SK-N-SH (cell line): Measurements from ENCODE around the gene DNASE2. TPM values are rescaled to one million over a fixed set of nuclear protein-coding genes. Genes with fewer than 3 reads are reported as not detected.

Source experiments
- CTCF ChIA-PET: fragments of 300-600, 350-600 bp; formaldehyde crosslinking; extraction: SDS; loops from one replicate; lab custom pipeline; 2021; lab: Yijun Ruan, JAX
- POLR2A ChIA-PET: fragments of 350-600 bp; sonication (Branson Sonifier 250); formaldehyde crosslinking; extraction: SDS; loops from one replicate; lab custom pipeline; 2020; ENCODE audit warnings: antibody characterized with exemption, inconsistent platforms; lab: Yijun Ruan, JAX
- DNase-seq: peaks from one replicate; pipeline ENCODE4 v3.0.0; 2012
- H2AFZ ChIP-seq: fragments of 200-600 bp; sonication (generic); 2 replicates; pipeline ENCODE4 v1.8.1; 2016; ENCODE audit warnings: antibody characterized with exemption, mild to moderate bottlenecking, low read depth
- H3F3A ChIP-seq: fragments of 200-600 bp; sonication (generic); replicated peaks from 2 replicates; pipeline ENCODE3; 2016; ENCODE audit warnings: antibody characterized with exemption, mild to moderate bottlenecking; ENCODE audit not compliant: insufficient read depth
- H3K27ac ChIP-seq, 2 experiments: fragments of 200-500 bp in 1 of 2; fragments of 200-600 bp in 1 of 2; sonication (Bioruptor generic) in 1 of 2; sonication (generic), shearing (Covaris generic) in 1 of 2; 2 replicates each; pipeline versions ENCODE4 v1.5.1 to v1.6.1; 2014 to 2016; ENCODE audit warnings: low read depth in 2 of 2, inconsistent platforms in 1 of 2, low read length in 1 of 2, mild to moderate bottlenecking in 1 of 2, mixed read lengths in 1 of 2
- H3K27me3 ChIP-seq: fragments of 200-600 bp; sonication (generic), shearing (Covaris generic); 2 replicates; pipeline ENCODE4 v1.6.1; 2016; ENCODE audit warnings: mixed run types; ENCODE audit not compliant: insufficient read depth
- H3K36me3 ChIP-seq, 2 experiments: fragments of 200-500 bp in 1 of 2; fragments of 200-600 bp in 1 of 2; sonication (Bioruptor generic) in 1 of 2; sonication (generic) in 1 of 2; replicated peaks in 1 of 2; 2 replicates each; pipeline versions ENCODE3 to v1.5.1; 2014 to 2016; ENCODE audit warnings: low read length in 1 of 2, mild to moderate bottlenecking in 1 of 2; ENCODE audit not compliant: insufficient read depth in 2 of 2, control insufficient read depth in 1 of 2
- H3K4me1 ChIP-seq, 2 experiments: fragments of 200-500 bp in 1 of 2; fragments of 200-600 bp in 1 of 2; sonication (Bioruptor generic) in 1 of 2; sonication (generic), shearing (Covaris generic) in 1 of 2; 2 replicates each; pipeline versions ENCODE4 v1.5.1 to v1.6.1; 2014 to 2016; ENCODE audit warnings: low read depth in 1 of 2, low read length in 1 of 2, mixed run types in 1 of 2; ENCODE audit not compliant: insufficient read depth in 2 of 2, control insufficient read depth in 1 of 2
- H3K4me2 ChIP-seq: fragments of 200-600 bp; sonication (generic), shearing (Covaris generic); 2 replicates; pipeline ENCODE4 v1.6.1; 2017; ENCODE audit warnings: mixed run types
- H3K4me3 ChIP-seq, 2 experiments: fragments of 200-500 bp in 1 of 2; fragments of 200-600 bp in 1 of 2; sonication (Bioruptor generic) in 1 of 2; sonication (generic), shearing (Covaris generic) in 1 of 2; 2 replicates each; pipeline versions ENCODE4 v1.5.1 to v1.8.1; 2014 to 2016; ENCODE audit warnings: low read depth in 2 of 2, inconsistent platforms in 1 of 2, low read length in 1 of 2, mild to moderate bottlenecking in 1 of 2, mixed read lengths in 1 of 2, moderate library complexity in 1 of 2
- H3K79me2 ChIP-seq: fragments of 200-600 bp; sonication (generic); 2 replicates; pipeline ENCODE4 v1.8.1; 2017; ENCODE audit warnings: mild to moderate bottlenecking; ENCODE audit not compliant: insufficient read depth
- H3K9ac ChIP-seq: fragments of 200-600 bp; sonication (generic); 2 replicates; pipeline ENCODE4 v1.6.1; 2017; ENCODE audit warnings: mixed run types
- H3K9me2 ChIP-seq: fragments of 200-600 bp; sonication (generic); 2 replicates; pipeline ENCODE4 v1.6.1; 2017; ENCODE audit warnings: mixed run types
- H3K9me3 ChIP-seq: fragments of 200-600 bp; sonication (generic); 2 replicates; pipeline ENCODE4 v1.6.1; 2017; ENCODE audit warnings: mixed run types, mild to moderate bottlenecking, moderate library complexity
- H4K20me1 ChIP-seq: fragments of 200-600 bp; sonication (generic); 2 replicates; pipeline ENCODE4 v1.6.1; 2017; ENCODE audit warnings: mild to moderate bottlenecking, mixed run types; ENCODE audit not compliant: insufficient read depth
- CHD2 ChIP-seq: fragments of 150-350 bp; IDR thresholded peaks from 2 replicates; pipeline ENCODE4 v1.6.1; 2018; ENCODE audit warnings: low read length; ENCODE audit not compliant: partially characterized antibody
- CTCF ChIP-seq: fragments of 200-600 bp; sonication (generic); IDR thresholded peaks from 2 replicates; pipeline ENCODE4 v1.6.1; 2017; ENCODE audit warnings: antibody characterized with exemption, mild to moderate bottlenecking, moderate library complexity
- ELF1 ChIP-seq: IDR thresholded peaks from 2 replicates; pipeline ENCODE4 v1.4.0; 2012
- FOXJ3 ChIP-seq: sonication (generic); formaldehyde crosslinking; IDR thresholded peaks from 2 replicates; pipeline ENCODE4 v1.5.1; 2020; ENCODE audit warnings: mild to moderate bottlenecking, missing genetic modification reagents
- JUND ChIP-seq: IDR thresholded peaks from 2 replicates; pipeline ENCODE4 v1.4.0; 2012
- MAX ChIP-seq: IDR thresholded peaks from 2 replicates; pipeline ENCODE4 v1.4.0; 2012; ENCODE audit warnings: low read depth
- MXI1 ChIP-seq: IDR thresholded peaks from 2 replicates; pipeline ENCODE4 v1.6.1; 2012; ENCODE audit warnings: mild to moderate bottlenecking, low read depth, low read length, improper control_type of control experiment
- NRF1 ChIP-seq: IDR thresholded peaks from 2 replicates; pipeline ENCODE4 v1.6.1; 2012; ENCODE audit warnings: low read depth, mild to moderate bottlenecking, low read length
- POLR2AphosphoS5 ChIP-seq: IDR thresholded peaks from 2 replicates; pipeline ENCODE4 v1.6.1; 2012; ENCODE audit warnings: low read depth, low read length
- RAD21 ChIP-seq: IDR thresholded peaks from 2 replicates; pipeline ENCODE4 v1.6.1; 2012; ENCODE audit warnings: mild to moderate bottlenecking, low read length
- RCOR1 ChIP-seq: fragments of 150-350 bp; IDR thresholded peaks from 2 replicates; pipeline ENCODE4 v1.6.1; 2017; ENCODE audit warnings: antibody characterized with exemption, low read length
- USF1 ChIP-seq: IDR thresholded peaks from 2 replicates; pipeline ENCODE4 v1.4.0; 2012; ENCODE audit warnings: low read depth, borderline replicate concordance
- YY1 ChIP-seq: IDR thresholded peaks from 2 replicates; pipeline ENCODE4 v1.4.0; 2012; ENCODE audit warnings: low read depth, mild to moderate bottlenecking
- ZBTB33 ChIP-seq: IDR thresholded peaks from 2 replicates; pipeline ENCODE4 v1.4.0; 2012; ENCODE audit warnings: low read depth, borderline replicate concordance
- WGBS: methylation state at CpG from one replicate; pipeline ENCODE4 v1.1.6; 2017; ENCODE audit warnings: low lambda C conversion rate; 5-methylcytosine and 5-hydroxymethylcytosine counted together
- polyA plus RNA-seq, 3 experiments: library from polyadenylated mRNA; depleted of rRNA; stranded (reverse); fragments of >200 nt; gene quantifications; 2 replicates each; pipeline ENCODE4 v1.2.3, GENCODE V29; 2012

DNASE2 gene
- polyA plus RNA-seq, 1 of the 3 experiments (the other 2 are of a cell fraction) = 29.8 TPM

GRCh38 chr19:12884926-12885748, 3.9 kb upstream of the DNASE2 start:
- Histone ChIP-seq H4K20me1 (no peaks in the 10 kb centered on the region), H3K9me3 (no peaks in the 10 kb centered on the region), H3K27ac (no peak overlapping the region), H3K27me3 (peaks cover 11% of the 10 kb centered on the region; the same call in 1 of the 2 replicates), H2AFZ (no peak overlapping the region), H3K9ac (no peak overlapping the region), H3K79me2 (no peaks in the 10 kb centered on the region), H3K4me2 (0 out of 2 replicates have a peak overlapping the region, but pooled peaks have one; percentile 19), H3K4me1 (peaks cover 0 to 9% of the 10 kb centered on the region in 2 experiments; a peak in 1 of 4 replicates), H3K36me3 (no peaks in the 10 kb centered on the region), H3K9me2 (no peaks in the 10 kb centered on the region), H3K4me3 (peak overlapping the region in 1 of 2 experiments; percentile 25; a peak in 3 of 4 replicates), H3F3A (peaks cover 6% of the 10 kb centered on the region)
- TF ChIP-seq RAD21 = peak; percentile 52
- TF ChIP-seq USF1 = no peak
- peak; percentile 49 for TF ChIP-seq CTCF
- peak; percentile 86 for DNase-seq
- 33% methylated on average over 12 of the region's 73 CpGs for WGBS
- CTCF ChIA-PET = interaction anchor here (0.6 to 5.4 kb wide), 20 partner anchors 9 to 127 kb away, joined by 3 to 28 read pairs (median 4); no protein-coding TSS in a partner anchor
- POLR2A ChIA-PET = interaction anchor here (0.8 kb wide), 1 partner anchor 28 kb away, joined by 5 read pairs; no protein-coding TSS in a partner anchor

- Histone ChIP-seq H3K27ac (no peak overlapping the region), H3K4me1 (peaks cover 0 to 9% of the 10 kb centered on the region in 2 experiments; a peak in 1 of 4 replicates), H3K9me3 (no peaks in the 10 kb centered on the region), H3K4me3 (no peak overlapping the region; a peak in 2 of 4 replicates), H3K4me2 (no peak overlapping the region), H3K27me3 (peaks cover 11% of the 10 kb centered on the region; the same call in 1 of the 2 replicates), H3K9ac (no peak overlapping the region), H4K20me1 (no peaks in the 10 kb centered on the region), H3K79me2 (no peaks in the 10 kb centered on the region), H3F3A (peaks cover 6% of the 10 kb centered on the region), H3K36me3 (no peaks in the 10 kb centered on the region), H3K9me2 (no peaks in the 10 kb centered on the region), H2AFZ (no peak overlapping the region)
- no peak for DNase-seq
- POLR2A ChIA-PET = no interaction called here
- CTCF ChIA-PET = interaction anchor here (0.6 to 5.4 kb wide), 15 partner anchors 8 to 81 kb away, joined by 3 to 28 read pairs (median 4); no protein-coding TSS in a partner anchor
- TF ChIP-seq NRF1 = no peak
- no peak for TF ChIP-seq RCOR1
- no peak for TF ChIP-seq YY1
- TF ChIP-seq MXI1 = no peak
- no peak for TF ChIP-seq FOXJ3 (CRISPR knock-in tag)
- TF ChIP-seq CHD2 = no peak
- TF ChIP-seq ZBTB33 = no peak
- no peak for TF ChIP-seq JUND
- TF ChIP-seq ELF1 = no peak
- TF ChIP-seq MAX = no peak
- TF ChIP-seq USF1 = no peak
- no peak for TF ChIP-seq POLR2AphosphoS5
- WGBS = 75% methylated on average over 12 of the region's 12 CpGs
Observed at GRCh38 chr19:12884627-12884925, 3.3 kb upstream of the DNASE2 start.
